HepG2 (cell line): ENCODE results near the gene PEX11B. TPM values are rescaled to one million over a fixed set of nuclear protein-coding genes. Genes with fewer than 3 reads are reported as not detected.

Experiments used
- BRCA1 ChIP-seq: sonication (generic); formaldehyde crosslinking; IDR thresholded peaks from 2 replicates; pipeline ENCODE4 v1.4.0; 2020; ENCODE audit warnings: missing genetic modification reagents
- CEBPB ChIP-seq: IDR thresholded peaks from 2 replicates; pipeline ENCODE4 v1.6.1; 2011; ENCODE audit warnings: low read depth, low read length, improper control_type of control experiment, borderline replicate concordance
- ELF3 ChIP-seq: IDR thresholded peaks from 2 replicates; pipeline ENCODE4 v1.6.1; 2016; ENCODE audit warnings: missing genetic modification reagents, missing compliant biosample characterization
- KDM5B ChIP-seq: sonication (generic); formaldehyde crosslinking; IDR thresholded peaks from 2 replicates; pipeline ENCODE4 v1.4.0; 2020; ENCODE audit warnings: missing genetic modification reagents, mild to moderate bottlenecking, borderline replicate concordance
- RCOR2 ChIP-seq: IDR thresholded peaks from 2 replicates; pipeline ENCODE4 v1.6.1; 2016; ENCODE audit warnings: missing biosample characterization, missing genetic modification reagents
- RFXANK ChIP-seq: IDR thresholded peaks from 2 replicates; pipeline ENCODE4 v1.6.1; 2016
- STAT6 ChIP-seq: sonication (generic); formaldehyde crosslinking; IDR thresholded peaks from 2 replicates; pipeline ENCODE4 v1.4.0; 2020; ENCODE audit warnings: missing genetic modification reagents, mild to moderate bottlenecking, borderline replicate concordance
- ZNF256 ChIP-seq: sonication (generic); formaldehyde crosslinking; conservative IDR thresholded peaks from 2 replicates; pipeline ENCODE4 v1.4.0; 2020; ENCODE audit warnings: missing genetic modification reagents
- ZNF343 ChIP-seq: sonication (generic); formaldehyde crosslinking; IDR thresholded peaks from 2 replicates; pipeline ENCODE4 v1.4.0; 2020; ENCODE audit warnings: mild to moderate bottlenecking, missing genetic modification reagents
- ZNF841 ChIP-seq: sonication (generic); formaldehyde crosslinking; IDR thresholded peaks from 2 replicates; pipeline ENCODE4 v1.8.1; 2023; ENCODE audit warnings: missing genetic modification reagents, borderline replicate concordance
- ZNF891 ChIP-seq: sonication (generic); formaldehyde crosslinking; IDR thresholded peaks from 2 replicates; pipeline ENCODE4 v1.5.0; 2020; ENCODE audit warnings: mild to moderate bottlenecking, missing genetic modification reagents
- polyA plus RNA-seq, 8 experiments: library from polyadenylated mRNA; depleted of rRNA in 3 of 8; stranded (reverse) in 7 of 8; unstranded in 1 of 8; fragments of >200 nt; fragmentation: Illumina TruSeq in 4 of 8; extraction: Trizol in 4 of 8; gene quantifications; 2 replicates each; pipeline versions ENCODE4 v1.2.1 to v1.2.3, GENCODE V29; 2011 to 2016; ENCODE audit warnings: low read depth in 4 of 8, missing spikeins in 1 of 8, mixed read lengths in 1 of 8; ENCODE audit not compliant: insufficient read depth in 1 of 8
- total RNA-seq, 5 experiments: library from RNA; depleted of rRNA; stranded (reverse); fragments of >200 nt; fragmentation: Illumina TruSeq; extraction: Trizol; gene quantifications; 2 replicates each; pipeline ENCODE4 v1.2.3, GENCODE V29; 2016; ENCODE audit warnings: low read depth in 1 of 5
- TF ChIP-seq, protein P1 (sequence below): sonication (generic); formaldehyde crosslinking; IDR thresholded peaks from 2 replicates; pipeline ENCODE4 v1.5.1; 2020; ENCODE audit warnings: missing genetic modification reagents, mild to moderate bottlenecking, borderline replicate concordance
- TF ChIP-seq, protein P2 (sequence below): sonication (generic); formaldehyde crosslinking; IDR thresholded peaks from 2 replicates; pipeline ENCODE4 v1.4.0; 2020; ENCODE audit warnings: mild to moderate bottlenecking, missing genetic modification reagents
- TF ChIP-seq, protein P3 (sequence below): sonication (generic); formaldehyde crosslinking; IDR thresholded peaks from 2 replicates; pipeline ENCODE4 v1.4.0; 2020; ENCODE audit warnings: missing genetic modification reagents
- TF ChIP-seq, protein P4 (sequence below): sonication (generic); formaldehyde crosslinking; IDR thresholded peaks from 2 replicates; pipeline ENCODE4 v1.9.0; 2022; ENCODE audit warnings: missing genetic modification reagents, mild to moderate bottlenecking, borderline replicate concordance

Gene PEX11B
- total and polyA plus RNA-seq, 2 of the 13 experiments (the other 11 are each of a cell fraction or from before 2014, with no cell fraction given), result 21.6 to 48.4 TPM

DNA sequence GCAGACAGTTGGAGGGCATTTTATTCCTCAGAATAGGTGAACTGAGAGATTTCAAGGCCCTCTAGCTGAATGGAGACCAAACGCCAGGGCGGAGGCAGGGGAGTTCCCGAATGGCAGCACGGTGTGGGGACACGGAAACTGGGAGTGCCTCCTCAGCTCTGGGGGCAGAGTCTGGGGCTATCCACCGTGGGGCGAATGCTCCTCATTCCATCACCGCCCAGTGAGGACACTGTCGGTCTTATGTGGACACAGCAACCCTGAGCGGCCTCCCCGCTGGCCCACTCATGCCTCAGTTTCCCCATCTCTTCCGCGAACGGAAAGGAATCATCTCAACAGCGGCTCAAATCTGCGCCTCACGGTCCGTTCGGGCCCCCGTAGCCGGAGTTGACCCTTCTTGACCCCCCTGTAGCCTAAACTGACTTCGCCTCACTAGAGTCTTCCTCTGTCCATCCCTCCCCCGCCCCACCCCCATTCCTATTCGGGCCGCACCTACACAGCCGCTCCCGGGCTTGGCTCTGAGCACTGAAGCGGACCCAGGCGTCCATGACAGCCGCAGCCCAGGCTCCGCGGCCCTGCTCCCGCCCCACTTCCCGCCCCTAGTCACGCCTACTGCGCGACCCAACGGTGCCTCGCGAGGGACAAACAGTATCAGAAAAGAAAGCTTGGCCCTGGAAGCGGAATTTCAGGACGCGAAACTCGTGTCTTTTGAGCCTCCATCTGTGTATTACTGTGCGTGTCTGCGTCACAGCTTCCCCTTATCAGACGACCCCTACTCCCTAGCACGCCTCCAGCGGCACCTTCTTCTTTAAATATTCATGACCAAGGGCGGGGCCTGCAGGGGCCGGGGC is at the start of gene PEX11B (continued):
- TF ChIP-seq, protein P1, sequence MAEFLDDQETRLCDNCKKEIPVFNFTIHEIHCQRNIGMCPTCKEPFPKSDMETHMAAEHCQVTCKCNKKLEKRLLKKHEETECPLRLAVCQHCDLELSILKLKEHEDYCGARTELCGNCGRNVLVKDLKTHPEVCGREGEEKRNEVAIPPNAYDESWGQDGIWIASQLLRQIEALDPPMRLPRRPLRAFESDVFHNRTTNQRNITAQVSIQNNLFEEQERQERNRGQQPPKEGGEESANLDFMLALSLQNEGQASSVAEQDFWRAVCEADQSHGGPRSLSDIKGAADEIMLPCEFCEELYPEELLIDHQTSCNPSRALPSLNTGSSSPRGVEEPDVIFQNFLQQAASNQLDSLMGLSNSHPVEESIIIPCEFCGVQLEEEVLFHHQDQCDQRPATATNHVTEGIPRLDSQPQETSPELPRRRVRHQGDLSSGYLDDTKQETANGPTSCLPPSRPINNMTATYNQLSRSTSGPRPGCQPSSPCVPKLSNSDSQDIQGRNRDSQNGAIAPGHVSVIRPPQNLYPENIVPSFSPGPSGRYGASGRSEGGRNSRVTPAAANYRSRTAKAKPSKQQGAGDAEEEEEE, result no peak
- TF ChIP-seq, protein P2, sequence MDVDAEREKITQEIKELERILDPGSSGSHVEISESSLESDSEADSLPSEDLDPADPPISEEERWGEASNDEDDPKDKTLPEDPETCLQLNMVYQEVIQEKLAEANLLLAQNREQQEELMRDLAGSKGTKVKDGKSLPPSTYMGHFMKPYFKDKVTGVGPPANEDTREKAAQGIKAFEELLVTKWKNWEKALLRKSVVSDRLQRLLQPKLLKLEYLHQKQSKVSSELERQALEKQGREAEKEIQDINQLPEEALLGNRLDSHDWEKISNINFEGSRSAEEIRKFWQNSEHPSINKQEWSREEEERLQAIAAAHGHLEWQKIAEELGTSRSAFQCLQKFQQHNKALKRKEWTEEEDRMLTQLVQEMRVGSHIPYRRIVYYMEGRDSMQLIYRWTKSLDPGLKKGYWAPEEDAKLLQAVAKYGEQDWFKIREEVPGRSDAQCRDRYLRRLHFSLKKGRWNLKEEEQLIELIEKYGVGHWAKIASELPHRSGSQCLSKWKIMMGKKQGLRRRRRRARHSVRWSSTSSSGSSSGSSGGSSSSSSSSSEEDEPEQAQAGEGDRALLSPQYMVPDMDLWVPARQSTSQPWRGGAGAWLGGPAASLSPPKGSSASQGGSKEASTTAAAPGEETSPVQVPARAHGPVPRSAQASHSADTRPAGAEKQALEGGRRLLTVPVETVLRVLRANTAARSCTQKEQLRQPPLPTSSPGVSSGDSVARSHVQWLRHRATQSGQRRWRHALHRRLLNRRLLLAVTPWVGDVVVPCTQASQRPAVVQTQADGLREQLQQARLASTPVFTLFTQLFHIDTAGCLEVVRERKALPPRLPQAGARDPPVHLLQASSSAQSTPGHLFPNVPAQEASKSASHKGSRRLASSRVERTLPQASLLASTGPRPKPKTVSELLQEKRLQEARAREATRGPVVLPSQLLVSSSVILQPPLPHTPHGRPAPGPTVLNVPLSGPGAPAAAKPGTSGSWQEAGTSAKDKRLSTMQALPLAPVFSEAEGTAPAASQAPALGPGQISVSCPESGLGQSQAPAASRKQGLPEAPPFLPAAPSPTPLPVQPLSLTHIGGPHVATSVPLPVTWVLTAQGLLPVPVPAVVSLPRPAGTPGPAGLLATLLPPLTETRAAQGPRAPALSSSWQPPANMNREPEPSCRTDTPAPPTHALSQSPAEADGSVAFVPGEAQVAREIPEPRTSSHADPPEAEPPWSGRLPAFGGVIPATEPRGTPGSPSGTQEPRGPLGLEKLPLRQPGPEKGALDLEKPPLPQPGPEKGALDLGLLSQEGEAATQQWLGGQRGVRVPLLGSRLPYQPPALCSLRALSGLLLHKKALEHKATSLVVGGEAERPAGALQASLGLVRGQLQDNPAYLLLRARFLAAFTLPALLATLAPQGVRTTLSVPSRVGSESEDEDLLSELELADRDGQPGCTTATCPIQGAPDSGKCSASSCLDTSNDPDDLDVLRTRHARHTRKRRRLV (CRISPR knock-in tag), result peak; percentile 65; the same call in 1 of the 2 replicates
- TF ChIP-seq BRCA1 (CRISPR knock-in tag), result no peak
- no peak for TF ChIP-seq CEBPB
- TF ChIP-seq, protein P3, sequence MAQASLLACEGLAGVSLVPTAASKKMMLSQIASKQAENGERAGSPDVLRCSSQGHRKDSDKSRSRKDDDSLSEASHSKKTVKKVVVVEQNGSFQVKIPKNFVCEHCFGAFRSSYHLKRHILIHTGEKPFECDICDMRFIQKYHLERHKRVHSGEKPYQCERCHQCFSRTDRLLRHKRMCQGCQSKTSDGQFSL (CRISPR knock-in tag), result no peak
- 0 out of 2 replicates have a peak, but pooled peaks have one; percentile 15 for TF ChIP-seq RCOR2
- no peak for TF ChIP-seq ELF3
- TF ChIP-seq STAT6 (CRISPR knock-in tag), result no peak
- TF ChIP-seq ZNF343 (CRISPR knock-in tag), result no peak
- no peak for TF ChIP-seq RFXANK (CRISPR knock-in tag)
- TF ChIP-seq ZNF256 (CRISPR knock-in tag), result no peak
- TF ChIP-seq, protein P4, sequence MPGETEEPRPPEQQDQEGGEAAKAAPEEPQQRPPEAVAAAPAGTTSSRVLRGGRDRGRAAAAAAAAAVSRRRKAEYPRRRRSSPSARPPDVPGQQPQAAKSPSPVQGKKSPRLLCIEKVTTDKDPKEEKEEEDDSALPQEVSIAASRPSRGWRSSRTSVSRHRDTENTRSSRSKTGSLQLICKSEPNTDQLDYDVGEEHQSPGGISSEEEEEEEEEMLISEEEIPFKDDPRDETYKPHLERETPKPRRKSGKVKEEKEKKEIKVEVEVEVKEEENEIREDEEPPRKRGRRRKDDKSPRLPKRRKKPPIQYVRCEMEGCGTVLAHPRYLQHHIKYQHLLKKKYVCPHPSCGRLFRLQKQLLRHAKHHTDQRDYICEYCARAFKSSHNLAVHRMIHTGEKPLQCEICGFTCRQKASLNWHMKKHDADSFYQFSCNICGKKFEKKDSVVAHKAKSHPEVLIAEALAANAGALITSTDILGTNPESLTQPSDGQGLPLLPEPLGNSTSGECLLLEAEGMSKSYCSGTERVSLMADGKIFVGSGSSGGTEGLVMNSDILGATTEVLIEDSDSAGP (CRISPR knock-in tag), result peak; percentile 99
- TF ChIP-seq KDM5B (CRISPR knock-in tag), result peak; percentile 41; the same call in 1 of the 2 replicates
- no peak for TF ChIP-seq ZNF841 (CRISPR knock-in tag)
- TF ChIP-seq ZNF891 (CRISPR knock-in tag), result 0 out of 2 replicates have a peak, but pooled peaks have one; percentile 5
